Endometrium (tissue), 2 donors: ENCODE results near the gene FYB1.
A peak's percentile ranks its signal among the peaks of the same experiment; 100 is the strongest.

Experiments
- FAIRE-seq: peaks from 2 replicates; lab custom pipeline; 2012; peaks lifted over from hg19 to GRCh38; lab: Jason Lieb, UNC
- donor health status: control.
- donor health status: control.

Gene FYB1

GRCh38 chr5:39080168-39080567 is 139.2 kb downstream of the FYB1 start:
- FAIRE-seq: no peak

DNA sequence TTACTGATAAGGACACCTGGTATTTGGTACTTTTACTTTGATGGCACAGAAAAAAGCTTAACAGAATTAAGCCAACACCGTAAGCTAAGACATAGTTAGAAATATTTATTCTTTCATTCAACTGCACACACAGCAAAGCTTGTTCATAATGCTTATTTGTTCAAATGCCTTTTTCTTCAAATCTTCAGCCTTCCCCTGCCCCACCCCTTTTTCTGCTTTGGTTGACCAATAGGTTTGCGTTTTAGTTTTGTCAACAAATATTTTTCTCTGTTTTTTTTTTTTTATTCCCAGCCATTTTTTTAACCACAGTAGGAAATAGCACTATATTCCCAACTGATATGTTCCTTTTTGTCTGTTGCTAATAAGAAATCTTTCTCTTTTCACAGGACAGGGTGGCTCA is 140.2 kb downstream of the FYB1 start:
- no peak for FAIRE-seq

DNA sequence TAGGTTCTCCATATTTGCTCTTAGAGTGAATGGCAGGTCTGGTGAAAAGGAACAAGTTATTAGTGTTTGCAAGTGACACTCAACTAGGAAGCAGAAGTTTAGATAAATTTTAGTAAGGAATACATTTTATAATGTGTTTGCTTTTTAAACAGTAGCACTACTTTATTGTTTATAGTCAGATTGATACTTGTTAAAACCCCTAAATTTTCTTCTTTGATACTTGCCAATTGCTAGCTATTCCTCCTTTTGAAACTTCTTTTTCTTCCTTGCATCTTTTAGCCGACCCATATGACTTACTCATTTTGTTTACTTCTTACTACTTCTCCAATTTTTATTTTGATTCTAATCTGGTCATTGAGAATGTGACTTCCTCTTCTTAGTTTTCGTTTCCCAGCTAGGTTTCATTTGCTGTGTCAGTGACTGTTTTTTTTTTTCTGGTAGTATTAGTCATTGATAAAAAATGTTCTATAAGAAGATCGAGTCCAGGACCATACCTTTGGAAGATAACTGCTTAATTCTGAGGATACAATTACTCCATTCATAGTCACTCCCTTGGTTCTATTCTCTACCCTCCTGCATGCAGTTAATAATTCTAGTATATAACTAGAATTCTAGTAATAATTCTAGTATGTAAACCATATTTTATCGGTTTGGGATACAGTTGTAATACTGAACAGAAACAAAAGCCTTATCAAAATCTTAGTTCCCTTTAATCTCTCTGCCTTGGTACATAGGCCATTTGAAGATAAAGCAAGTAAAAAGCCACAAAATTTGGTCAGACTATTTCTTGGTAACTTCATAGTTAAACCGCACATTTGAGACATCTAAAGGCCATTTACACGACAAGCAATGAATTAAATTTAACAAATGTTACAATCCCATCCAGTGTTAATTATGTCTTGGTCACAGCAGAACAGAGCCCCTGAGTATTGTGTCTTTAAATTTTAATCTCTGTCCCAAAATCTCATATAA is 142.3 kb downstream of the FYB1 start:
- FAIRE-seq: no peak

DNA sequence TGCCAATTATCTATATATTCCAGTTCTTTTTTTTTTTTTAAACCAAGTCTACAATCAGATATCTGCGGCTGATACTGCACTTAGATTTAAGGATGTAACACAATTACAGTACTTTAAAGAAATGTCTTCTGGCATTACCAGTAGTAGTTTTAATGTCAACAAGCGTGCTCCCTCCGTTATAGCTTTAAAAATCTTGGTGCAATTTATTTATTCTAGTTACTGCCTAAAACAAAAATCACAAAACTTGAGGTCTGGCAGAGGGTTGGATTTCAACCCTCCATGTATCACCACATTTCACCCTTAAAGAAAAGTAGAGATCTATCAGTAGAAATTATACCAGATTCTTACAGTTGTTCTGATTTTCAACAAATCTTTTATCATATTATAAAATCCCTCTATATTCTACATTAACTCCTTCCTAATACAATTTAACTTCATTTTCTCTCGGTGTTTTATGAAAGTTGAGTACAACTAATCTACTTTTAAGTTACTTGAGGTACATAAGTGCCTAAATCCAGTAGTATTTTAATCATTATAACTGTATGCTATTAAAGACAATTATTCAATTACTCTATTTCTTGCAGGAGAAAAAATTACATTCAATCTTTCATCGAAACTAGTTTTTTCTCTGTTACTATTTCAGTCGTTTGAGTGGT is 143.1 kb downstream of the FYB1 start:
- FAIRE-seq: no peak

DNA sequence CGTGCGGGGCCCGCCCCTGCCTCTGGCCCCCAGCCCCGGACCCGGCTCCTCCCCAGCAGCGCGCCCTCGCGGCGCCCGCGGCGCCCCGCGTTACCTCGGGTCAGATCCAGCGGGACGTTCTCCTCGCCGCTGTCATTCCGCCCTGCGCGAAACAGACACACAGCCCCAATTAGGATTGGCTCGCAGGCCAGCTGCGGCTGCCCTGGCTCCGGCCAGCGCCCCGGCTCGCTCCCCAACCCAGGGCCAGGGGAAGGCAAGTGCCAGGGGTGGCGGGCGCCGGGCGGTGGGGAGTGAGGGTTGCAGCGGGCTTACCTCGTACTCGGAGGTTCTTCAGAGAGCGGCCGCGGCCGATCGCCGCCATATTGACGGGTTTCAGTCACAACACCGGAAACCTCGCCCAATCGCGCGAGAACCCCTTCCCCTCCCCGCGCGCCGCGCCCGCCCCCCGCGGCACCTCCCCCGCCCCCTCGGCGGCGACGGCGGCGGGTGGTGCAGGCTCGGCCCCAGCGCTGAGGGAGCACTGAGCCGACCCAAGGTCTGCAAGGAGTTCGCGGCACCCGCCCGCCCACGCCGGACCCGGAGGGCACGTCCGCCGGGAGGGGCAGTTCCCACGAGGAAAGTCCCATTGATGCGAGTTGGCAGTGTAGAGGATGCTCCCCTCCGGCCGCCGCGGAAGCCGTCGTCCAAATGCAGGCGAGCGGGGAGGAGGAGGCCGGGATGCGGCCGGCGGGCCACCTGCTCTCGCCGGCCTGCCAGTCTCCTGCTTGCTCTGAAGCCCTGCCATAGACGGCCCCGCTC is 145.1 kb downstream of the FYB1 start, which contains the start of gene RICTOR:
Gene RICTOR, minus strand, starts transcription at position 383 of the 798 bp plus-strand sequence. Its CDS starts 22 bp downstream, at position 361.
- no peak for FAIRE-seq

GRCh38 chr5:39073767-39074016 is 145.7 kb downstream of the FYB1 start:
- FAIRE-seq: no peak

DNA sequence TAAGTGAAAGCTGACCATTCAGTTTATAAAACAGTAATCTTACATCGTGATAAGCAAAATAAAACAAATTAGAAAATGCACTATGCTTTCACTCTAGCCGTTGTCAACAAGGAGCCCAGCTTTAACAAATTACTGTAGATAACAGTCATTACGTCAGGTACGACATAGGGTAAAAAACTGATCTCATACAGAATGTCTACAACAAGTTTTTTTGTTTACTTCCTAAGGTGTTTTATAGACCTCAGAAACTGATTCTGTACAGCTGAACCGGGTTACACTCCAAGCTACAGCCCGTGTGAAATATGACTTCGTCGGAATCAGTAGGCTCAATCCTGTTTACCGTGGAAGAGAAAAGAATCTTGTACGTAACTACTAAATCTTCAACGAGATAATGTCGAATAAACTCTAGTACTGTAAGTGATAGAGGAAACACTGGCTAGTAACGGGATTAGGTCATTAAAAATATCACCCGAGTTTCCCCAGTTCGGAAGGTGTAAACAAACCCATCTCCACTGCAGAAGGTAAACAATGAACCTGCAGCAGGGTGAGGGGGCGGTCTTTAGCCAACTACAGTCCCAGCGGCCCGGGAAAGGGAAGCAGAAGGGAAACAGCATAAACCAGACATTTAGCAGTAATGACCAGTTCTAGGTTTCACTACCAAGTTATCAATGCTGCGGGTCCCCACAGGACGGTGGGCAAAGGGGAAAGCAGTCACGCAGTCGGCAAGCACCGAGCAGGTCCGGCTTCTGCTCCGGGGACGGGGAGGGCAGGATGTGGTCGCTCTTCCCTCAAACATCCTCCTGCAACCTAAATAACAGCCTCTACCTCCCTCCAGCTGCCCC is 146.2 kb downstream of the FYB1 start:
- FAIRE-seq: no peak

GRCh38 chr5:39068099-39068498 is 151.3 kb downstream of the FYB1 start:
- no peak for FAIRE-seq

DNA sequence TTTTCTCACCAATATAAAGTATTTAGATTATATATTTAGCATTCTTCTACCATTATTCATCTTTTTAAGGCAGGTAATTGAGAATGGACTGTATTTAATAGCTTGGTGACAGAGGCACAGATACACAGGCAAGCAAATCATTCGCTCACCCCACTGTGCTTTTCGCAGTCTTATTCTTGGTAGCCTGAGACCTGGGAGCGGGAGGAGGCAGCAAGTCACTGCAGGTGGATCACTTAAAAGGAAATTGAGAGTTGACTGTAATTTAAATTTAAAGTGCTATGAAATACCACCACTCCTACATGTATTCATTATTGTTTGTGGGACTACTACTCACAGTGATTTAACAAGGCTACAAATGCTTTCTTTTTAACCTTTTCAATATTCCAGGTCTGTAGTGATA is 154.9 kb downstream of the FYB1 start:
- FAIRE-seq: no peak

DNA sequence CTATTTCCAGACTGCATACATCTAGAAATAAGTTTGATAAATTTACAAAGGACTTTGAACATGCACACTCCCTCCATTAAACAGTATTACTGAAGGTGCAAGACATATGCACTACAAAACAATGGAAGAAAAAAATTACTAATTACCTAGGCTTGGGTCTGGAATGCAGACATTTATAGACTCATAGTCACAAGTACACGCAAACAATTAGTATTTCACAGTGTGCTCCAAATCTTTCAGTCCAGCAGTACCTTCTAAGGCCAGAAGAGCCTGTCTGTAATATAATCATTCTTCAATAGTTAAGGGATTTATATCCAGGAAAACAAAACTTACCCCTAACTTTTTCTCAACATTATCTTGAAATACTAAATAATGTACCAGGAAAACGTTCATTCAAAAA is 156.3 kb downstream of the FYB1 start:
- no peak for FAIRE-seq

DNA sequence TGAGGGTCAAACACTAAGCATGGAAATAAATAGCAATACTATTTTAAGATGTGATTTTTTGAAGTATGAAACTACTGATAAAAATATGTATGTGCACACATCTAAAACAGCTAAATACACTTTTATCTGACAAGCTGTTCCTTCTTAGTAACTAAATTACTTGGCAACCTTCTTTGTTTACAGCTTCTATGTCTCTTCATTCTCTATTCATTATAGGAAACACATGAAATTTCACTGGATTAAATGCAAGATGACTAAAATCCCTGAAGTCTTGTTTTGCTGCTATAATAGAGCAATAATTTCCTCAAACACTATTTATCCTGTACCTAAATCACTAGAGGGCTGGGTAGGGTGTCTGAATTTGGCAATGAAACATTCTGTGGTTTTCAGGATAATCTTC is 156.8 kb downstream of the FYB1 start:
- no peak for FAIRE-seq

DNA sequence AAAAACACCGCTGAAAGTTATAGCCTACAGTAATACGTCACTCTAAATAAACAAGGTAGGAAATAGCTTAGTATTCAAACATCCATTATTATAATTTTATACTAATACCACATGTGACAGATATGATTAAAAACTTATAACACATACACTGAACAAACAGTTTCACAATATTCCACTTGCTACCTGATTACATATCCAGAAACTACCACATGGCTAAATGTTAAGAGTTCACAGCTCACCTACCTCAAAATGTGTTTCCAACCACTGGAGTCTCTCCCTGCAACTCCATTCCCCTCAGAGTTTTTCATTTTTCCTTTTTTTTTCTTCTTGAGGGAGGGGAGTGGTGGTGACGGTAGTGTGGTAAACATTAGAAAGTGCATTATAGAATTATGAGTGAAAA is 157.3 kb downstream of the FYB1 start:
- no peak for FAIRE-seq

DNA sequence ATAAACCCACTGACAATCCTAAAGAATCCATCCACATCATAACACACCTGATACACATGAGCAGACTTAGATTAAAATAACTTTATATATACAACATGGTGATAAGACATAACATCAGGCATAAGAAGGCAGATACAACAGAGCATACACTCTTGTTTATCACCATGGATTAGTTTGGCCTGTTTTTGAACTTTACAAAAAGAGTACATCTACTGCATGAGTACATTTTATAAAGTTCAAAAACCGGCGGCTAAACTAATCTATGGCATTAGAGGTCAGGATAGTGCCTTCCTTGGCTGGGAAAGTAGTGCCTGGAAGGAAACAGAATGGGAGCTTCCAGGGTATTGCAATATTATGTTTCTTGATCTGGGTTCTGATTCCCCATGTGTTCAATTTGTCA is 160.3 kb downstream of the FYB1 start:
- no peak for FAIRE-seq

DNA sequence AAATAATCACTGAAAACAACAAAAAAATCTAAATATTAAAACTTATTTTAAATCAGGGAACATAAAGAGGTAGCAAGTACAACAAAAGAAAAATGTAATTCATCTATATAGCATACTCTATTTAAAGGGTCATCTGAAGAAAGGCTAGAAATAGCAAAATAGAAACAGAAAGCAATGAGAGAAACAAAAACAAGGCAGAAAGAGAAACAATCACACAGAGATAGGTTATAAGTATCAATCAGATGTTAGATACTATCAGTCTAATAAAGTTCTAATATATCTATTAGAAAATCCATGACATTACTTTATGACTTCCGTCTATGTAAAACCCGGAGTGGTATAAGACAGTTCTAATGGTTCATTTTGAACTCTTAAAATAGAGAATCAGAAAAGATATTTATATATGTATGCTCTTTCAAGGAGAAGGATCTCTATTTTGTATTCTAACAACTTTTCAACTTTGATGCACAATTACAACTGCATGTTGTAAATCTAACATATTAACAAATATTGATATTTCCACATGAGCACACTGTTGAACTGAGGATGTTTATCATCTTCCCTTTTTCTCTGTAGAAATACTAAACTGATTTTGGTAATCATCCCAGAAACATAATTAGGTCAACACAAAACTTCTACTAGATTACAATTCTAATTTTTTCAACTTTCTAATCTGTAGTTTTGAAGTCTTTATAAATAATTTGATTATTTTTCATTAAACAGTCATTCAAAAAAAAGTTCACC is 161.0 kb downstream of the FYB1 start:
- FAIRE-seq: peak; percentile 86

- peak; percentile 73 for FAIRE-seq
These were observed 161.6 kb downstream of the FYB1 start for GRCh38 chr5:39057734-39058133.

DNA sequence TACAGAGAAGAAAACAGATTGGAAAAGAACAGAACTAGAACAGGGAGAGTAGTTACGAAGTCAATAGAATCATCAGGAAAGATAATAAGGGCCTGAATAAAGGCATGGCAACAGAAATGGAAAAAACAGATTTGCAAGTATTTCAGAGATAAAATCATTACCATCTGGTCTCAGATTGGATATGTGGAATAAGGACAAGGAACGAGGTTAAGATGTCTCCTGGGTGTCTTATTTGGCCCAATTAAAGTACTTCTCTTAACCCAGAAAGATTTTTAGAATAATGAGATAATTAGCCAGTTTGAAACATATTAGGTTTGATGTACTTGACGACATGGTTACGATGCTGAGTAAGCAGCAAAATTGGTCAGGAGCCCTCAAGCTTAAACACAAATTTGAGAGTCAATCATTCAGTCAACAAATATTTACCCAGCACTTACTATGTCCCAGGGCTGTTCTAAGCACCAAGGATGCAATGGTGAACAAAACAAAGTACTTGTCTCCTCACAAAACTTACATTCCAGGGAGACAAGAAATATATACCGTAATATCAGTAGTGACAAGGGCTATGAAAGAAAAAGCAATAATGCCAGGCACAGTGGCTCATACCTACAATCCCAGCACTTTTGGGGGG is 163.5 kb downstream of the FYB1 start:
- no peak for FAIRE-seq
